ENCODE data around the gene FXYD6.

DNA sequence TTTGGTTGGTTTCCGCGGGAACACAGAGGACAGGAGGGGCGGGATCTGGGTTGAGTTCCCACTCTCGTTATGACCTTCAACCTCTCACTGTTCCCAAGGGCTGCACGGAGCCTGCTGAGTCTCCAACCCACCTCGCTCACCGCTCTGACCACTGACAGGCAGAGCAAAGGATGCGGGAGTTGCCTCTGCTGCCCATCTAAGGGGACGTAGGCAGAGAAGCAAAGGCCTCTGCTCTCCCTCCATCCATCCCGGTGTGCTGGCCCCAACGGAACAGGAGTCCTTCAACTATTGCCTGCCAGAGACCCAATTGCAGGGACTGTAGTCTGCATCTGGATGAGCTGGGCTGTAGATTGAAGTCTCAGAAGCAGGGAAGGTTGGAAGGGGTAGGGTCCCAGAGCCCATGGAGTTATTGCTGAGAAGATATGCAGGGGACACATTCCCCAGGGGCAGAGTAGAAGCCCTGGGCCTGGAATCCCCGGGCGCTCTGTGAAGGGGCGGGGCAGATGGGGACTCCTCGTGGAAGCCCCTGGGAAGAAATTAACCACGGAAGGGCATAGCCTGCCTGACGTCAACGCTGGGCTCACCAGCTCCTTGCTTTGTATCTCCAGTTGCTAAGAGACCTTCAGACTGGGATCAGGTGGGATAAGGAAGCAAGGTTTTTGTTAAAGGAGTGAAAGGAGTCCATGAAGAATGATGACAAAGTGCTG, 39.2 kb downstream of the FXYD6 start:
- TF ChIP-seq CTCF (IDR thresholded peaks at IDR 0.05; ENCODE audit: insufficient read depth, low read length, poor library complexity, severe bottlenecking) (no peak), EZH2phosphoT487 (conservative IDR thresholded peaks at IDR 0.05; ENCODE audit: low read length) (no peak)

Measured in SU-DHL-6 (cell line).